HG03064 (cell line): Measurements from ENCODE around the gene PLAC8.
"Not testable (repeated sequence)": the region's sequence is repeated elsewhere in the genome, so short reads cannot be mapped to it uniquely, and the experiment has no call there.

Source experiments
- ATAC-seq: cut with Tn5 transposase; IDR thresholded peaks from one replicate; pipeline ENCODE4 v1.9.1; 2021; ENCODE audit warnings: low read depth; ENCODE audit not compliant: unreplicated experiment

The PLAC8 gene

GRCh38 chr4:83074086-83074704 is 40.3 kb downstream of the PLAC8 start:
- ATAC-seq, result no peak

GRCh38 chr4:83071116-83071515 is 43.4 kb downstream of the PLAC8 start:
- no peak for ATAC-seq

- ATAC-seq, result no peak
Observed at GRCh38 chr4:83067058-83067639, 47.4 kb downstream of the PLAC8 start.

- no peak for ATAC-seq
Observed at GRCh38 chr4:83065266-83065665, 49.3 kb downstream of the PLAC8 start.

GRCh38 chr4:83062739-83063138 is 51.8 kb downstream of the PLAC8 start:
- no peak for ATAC-seq

GRCh38 chr4:83054928-83055327 is 59.6 kb downstream of the PLAC8 start:
- ATAC-seq, result no peak

- not testable (repeated sequence) for ATAC-seq
Observed at GRCh38 chr4:83048781-83049180, 65.7 kb downstream of the PLAC8 start.

- no peak for ATAC-seq
Observed at GRCh38 chr4:83046693-83047473, 67.6 kb downstream of the PLAC8 start.

GRCh38 chr4:83043801-83044407 is 70.6 kb downstream of the PLAC8 start:
- ATAC-seq, result no peak

GRCh38 chr4:83043157-83043556 is 71.4 kb downstream of the PLAC8 start:
- ATAC-seq, result not testable (repeated sequence)

GRCh38 chr4:83040269-83040668 is 74.3 kb downstream of the PLAC8 start:
- ATAC-seq, result no peak
